ENCODE results near the gene ZNF655. TPM values are rescaled to one million over a fixed set of nuclear protein-coding genes. Genes with fewer than 3 reads are reported as not detected.

Gene ZNF655
- total and polyA plus RNA-seq, 3 experiments from 2014 or later, result 55.8 to 91.6 (median 58.2) TPM

GRCh38 chr7:99617192-99617781 lies 58.8 kb downstream of the ZNF655 start:
- ChIA-PET CTCF (interaction anchor here (1.0 to 1.3 kb wide), 3 partner anchors 14 to 210 kb away, joined by 3 to 4 read pairs (median 3); partner anchors contain the start of gene ZNF394), POLR2A (interaction anchor here (0.6 to 3.1 kb wide), 4 partner anchors 59 to 509 kb away, joined by 3 to 24 read pairs (median 6); partner anchors contain the start of gene ZNF655)
- H3K36me3 Mint-ChIP-seq, result peaks cover 0 to 48% (median 8%) of the 10 kb centered on the region in 3 donors

GRCh38 chr7:99618726-99619125 lies 60.3 kb downstream of the ZNF655 start:
- DNase-seq, result no peak
- peaks cover 38% of the 10 kb centered on the region for H3K4me1 ChIP-seq (ENCODE audit: insufficient read depth, low read length)
- Mint-ChIP-seq H3K27me3 (peaks cover 0 to 2% of the 10 kb centered on the region in 2 donors), H3K4me1 (peaks cover 49 to 61% (median 55%) of the 10 kb centered on the region in 3 donors), H3K9me3 (no peaks in the 10 kb centered on the region), H3K4me3 (peak overlapping the region; percentile 95 to 98 (median 98)), H3K27ac (peak overlapping the region in 7 of 8 donors; percentile 28 to 99 (median 97)), H3K36me3 (peaks cover 0 to 62% (median 13%) of the 10 kb centered on the region in 3 donors)
- POLR2A ChIA-PET, result no interaction called here
- peaks cover 44% of the 10 kb centered on the region for H3K36me3 ChIP-seq (ENCODE audit: insufficient read depth, low read length)
- H3K27me3 ChIP-seq (ENCODE audit: insufficient read depth, low read length, poor library complexity, severe bottlenecking), result no peaks in the 10 kb centered on the region
- no peak overlapping the region for H3K27ac ChIP-seq (ENCODE audit: low read depth, low read length)
- no peak overlapping the region for H3K4me3 ChIP-seq (ENCODE audit: low read length)
- H3K9me3 ChIP-seq (ENCODE audit: low read length), result no peaks in the 10 kb centered on the region
- CTCF ChIA-PET, result no interaction called here

More at GRCh38 chr7:99617192-99617781, 58.8 kb downstream of the ZNF655 start:
- Histone ChIP-seq H3K27me3 (ENCODE audit: insufficient read depth, low read length, poor library complexity, severe bottlenecking) (no peaks in the 10 kb centered on the region), H3K4me1 (ENCODE audit: insufficient read depth, low read length) (peaks cover 26% of the 10 kb centered on the region), H3K27ac (ENCODE audit: low read depth, low read length) (peak overlapping the region; percentile 88), H3K36me3 (ENCODE audit: insufficient read depth, low read length) (peaks cover 35% of the 10 kb centered on the region), H3K9me3 (ENCODE audit: low read length) (no peaks in the 10 kb centered on the region), H3K4me3 (ENCODE audit: low read length) (peak overlapping the region; percentile 95)
- DNase-seq, result no peak
- Mint-ChIP-seq H3K4me3 (peak overlapping the region; percentile 95 to 98 (median 98)), H3K27ac (peak overlapping the region; percentile 88 to 99 (median 97)), H3K9me3 (no peaks in the 10 kb centered on the region), H3K4me1 (peaks cover 39 to 48% (median 43%) of the 10 kb centered on the region in 3 donors), H3K27me3 (peaks cover 0 to 2% of the 10 kb centered on the region in 2 donors)

- no peaks in the 10 kb centered on the region for H3K9me3 Mint-ChIP-seq
- H3K36me3 ChIP-seq (ENCODE audit: insufficient read depth, low read length), result peaks cover 44% of the 10 kb centered on the region
- no peak for DNase-seq
- no peaks in the 10 kb centered on the region for H3K27me3 ChIP-seq (ENCODE audit: insufficient read depth, low read length, poor library complexity, severe bottlenecking)
- H3K4me1 ChIP-seq (ENCODE audit: insufficient read depth, low read length), result peaks cover 48% of the 10 kb centered on the region
- ChIA-PET CTCF (no interaction called here), POLR2A (no interaction called here)
- H3K27ac Mint-ChIP-seq, result peak overlapping the region in 7 of 8 donors; percentile 5 to 92 (median 72)
- peaks cover 58 to 70% (median 64%) of the 10 kb centered on the region in 3 donors for H3K4me1 Mint-ChIP-seq
- no peak overlapping the region for H3K27ac ChIP-seq (ENCODE audit: low read depth, low read length)
- H3K9me3 ChIP-seq (ENCODE audit: low read length), result no peaks in the 10 kb centered on the region
- peaks cover 0 to 72% (median 17%) of the 10 kb centered on the region in 3 donors for H3K36me3 Mint-ChIP-seq
- no peak overlapping the region for H3K4me3 ChIP-seq (ENCODE audit: low read length)
- peak overlapping the region in 1 of 7 donors; percentile 97 for H3K4me3 Mint-ChIP-seq
- H3K27me3 Mint-ChIP-seq, result peaks cover 0 to 5% of the 10 kb centered on the region in 2 donors
Observed at GRCh38 chr7:99619571-99620130, 61.2 kb downstream of the ZNF655 start.

GRCh38 chr7:99621271-99621670 lies 62.8 kb downstream of the ZNF655 start:
- Histone ChIP-seq H3K27ac (ENCODE audit: low read depth, low read length) (no peak overlapping the region), H3K36me3 (ENCODE audit: insufficient read depth, low read length) (peaks cover 53% of the 10 kb centered on the region), H3K27me3 (ENCODE audit: insufficient read depth, low read length, poor library complexity, severe bottlenecking) (no peaks in the 10 kb centered on the region), H3K9me3 (ENCODE audit: low read length) (no peaks in the 10 kb centered on the region), H3K4me1 (ENCODE audit: insufficient read depth, low read length) (peaks cover 57% of the 10 kb centered on the region), H3K4me3 (ENCODE audit: low read length) (no peak overlapping the region)
- Mint-ChIP-seq H3K4me3 (no peak overlapping the region), H3K27me3 (peaks cover 0 to 5% of the 10 kb centered on the region in 2 donors), H3K9me3 (no peaks in the 10 kb centered on the region), H3K27ac (peak overlapping the region; percentile 7 to 94 (median 48)), H3K4me1 (peaks cover 64 to 78% (median 70%) of the 10 kb centered on the region in 3 donors), H3K36me3 (peaks cover 0 to 85% (median 20%) of the 10 kb centered on the region in 3 donors)
- CTCF ChIA-PET, result interaction anchor here (1.2 kb wide), 1 partner anchor 63 kb away, joined by 3 read pairs; the partner anchor contains the start of gene ZNF655
- no peak for DNase-seq
- POLR2A ChIA-PET, result no interaction called here

- Mint-ChIP-seq H3K36me3 (peaks cover 0 to 88% (median 22%) of the 10 kb centered on the region in 3 donors), H3K27ac (peak overlapping the region in 7 of 8 donors; percentile 52 to 99 (median 94)), H3K4me3 (peak overlapping the region in 2 of 7 donors; percentile 41 to 73), H3K4me1 (peaks cover 54 to 74% (median 62%) of the 10 kb centered on the region in 3 donors), H3K9me3 (no peaks in the 10 kb centered on the region), H3K27me3 (peaks cover 0 to 4% of the 10 kb centered on the region in 2 donors)
- DNase-seq, result no peak
- Histone ChIP-seq H3K27ac (ENCODE audit: low read depth, low read length) (no peak overlapping the region), H3K4me3 (ENCODE audit: low read length) (no peak overlapping the region), H3K36me3 (ENCODE audit: insufficient read depth, low read length) (peaks cover 63% of the 10 kb centered on the region), H3K9me3 (ENCODE audit: low read length) (no peaks in the 10 kb centered on the region), H3K27me3 (ENCODE audit: insufficient read depth, low read length, poor library complexity, severe bottlenecking) (no peaks in the 10 kb centered on the region), H3K4me1 (ENCODE audit: insufficient read depth, low read length) (peaks cover 50% of the 10 kb centered on the region)
- ChIA-PET CTCF (interaction anchor here (1.0 kb wide), 1 partner anchor 63 kb away, joined by 3 read pairs; no protein-coding TSS in a partner anchor), POLR2A (no interaction called here)
Observed at GRCh38 chr7:99622596-99622995, 64.2 kb downstream of the ZNF655 start.

GRCh38 chr7:99623091-99623693 lies 64.8 kb downstream of the ZNF655 start:
- ChIA-PET POLR2A (interaction anchor here (0.7 to 1.2 kb wide), 2 partner anchors 93 to 214 kb away, joined by 3 read pairs; partner anchors contain the start of genes BUD31 and PDAP1), CTCF (interaction anchor here (1.4 kb wide), 1 partner anchor 43 kb away, joined by 3 read pairs; no protein-coding TSS in a partner anchor)
- DNase-seq, result no peak
- H3K4me3 ChIP-seq (ENCODE audit: low read length), result peak overlapping the region; percentile 46
- Mint-ChIP-seq H3K36me3 (peaks cover 0 to 91% (median 21%) of the 10 kb centered on the region in 3 donors), H3K27me3 (peaks cover 0 to 4% of the 10 kb centered on the region in 2 donors), H3K4me3 (peak overlapping the region; percentile 84 to 92 (median 90)), H3K27ac (peak overlapping the region; percentile 91 to 99 (median 98)), H3K4me1 (peaks cover 48 to 68% (median 56%) of the 10 kb centered on the region in 3 donors), H3K9me3 (no peaks in the 10 kb centered on the region)
- H3K4me1 ChIP-seq (ENCODE audit: insufficient read depth, low read length), result peaks cover 44% of the 10 kb centered on the region
- peaks cover 60% of the 10 kb centered on the region for H3K36me3 ChIP-seq (ENCODE audit: insufficient read depth, low read length)
- H3K9me3 ChIP-seq (ENCODE audit: low read length), result no peaks in the 10 kb centered on the region
- no peaks in the 10 kb centered on the region for H3K27me3 ChIP-seq (ENCODE audit: insufficient read depth, low read length, poor library complexity, severe bottlenecking)
- no peak overlapping the region for H3K27ac ChIP-seq (ENCODE audit: low read depth, low read length)

- CTCF ChIA-PET, result interaction anchor here (0.8 to 1.4 kb wide), 5 partner anchors 9 to 66 kb away, joined by 3 to 4 read pairs (median 3); partner anchors contain the start of gene ZNF655
- no peaks in the 10 kb centered on the region for H3K27me3 ChIP-seq (ENCODE audit: insufficient read depth, low read length, poor library complexity, severe bottlenecking)
- H3K27me3 Mint-ChIP-seq, result peaks cover 0 to 4% of the 10 kb centered on the region in 2 donors
- H3K4me1 Mint-ChIP-seq, result peaks cover 44 to 61% (median 50%) of the 10 kb centered on the region in 3 donors
- peak overlapping the region; percentile 46 for H3K4me3 ChIP-seq (ENCODE audit: low read length)
- peak overlapping the region; percentile 32 for H3K27ac ChIP-seq (ENCODE audit: low read depth, low read length)
- peaks cover 0 to 91% (median 28%) of the 10 kb centered on the region in 3 donors for H3K36me3 Mint-ChIP-seq
- POLR2A ChIA-PET, result interaction anchor here (0.6 to 1.4 kb wide), 9 partner anchors 43 to 524 kb away, joined by 3 to 13 read pairs (median 4); partner anchors contain the start of genes ARPC1A, BUD31, PDAP1 and ZKSCAN5
- H3K9me3 ChIP-seq (ENCODE audit: low read length), result no peaks in the 10 kb centered on the region
- H3K36me3 ChIP-seq (ENCODE audit: insufficient read depth, low read length), result peaks cover 59% of the 10 kb centered on the region
- H3K4me3 Mint-ChIP-seq, result peak overlapping the region; percentile 84 to 92 (median 90)
- peaks cover 38% of the 10 kb centered on the region for H3K4me1 ChIP-seq (ENCODE audit: insufficient read depth, low read length)
- DNase-seq, result peak in 2 of 5 donors; percentile 32 to 58
- peak overlapping the region; percentile 91 to 99 (median 98) for H3K27ac Mint-ChIP-seq
- H3K9me3 Mint-ChIP-seq, result no peaks in the 10 kb centered on the region
Observed at GRCh38 chr7:99623702-99624447, 65.4 kb downstream of the ZNF655 start.
